Smooth muscle cell (in vitro differentiated cells): ENCODE measurements around the gene ZFAND2B. TPM values are rescaled to one million over a fixed set of nuclear protein-coding genes. Genes with fewer than 3 reads are reported as not detected.

Source experiments
- DNase-seq: peaks from one replicate; lab custom pipeline; 2025; ENCODE audit not compliant: unreplicated experiment; lab: John Stamatoyannopoulos, UW
- H2AFZ ChIP-seq: fragments of 200-600 bp; sonication (generic); 2 replicates; pipeline ENCODE4 v1.6.0; 2016; ENCODE audit warnings: antibody characterized with exemption, low read depth, mild to moderate bottlenecking
- H3F3A ChIP-seq: fragments of 200-600 bp; sonication (generic); 2 replicates; pipeline ENCODE4 v1.6.0; 2017; ENCODE audit warnings: antibody characterized with exemption, low read depth
- H3K27ac ChIP-seq: fragments of 200-600 bp; sonication (generic); 2 replicates; pipeline ENCODE4 v1.5.1; 2016; ENCODE audit warnings: low read depth, mild to moderate bottlenecking
- H3K27me3 ChIP-seq: fragments of 200-600 bp; sonication (generic); 2 replicates; pipeline ENCODE4 v1.6.1; 2016; ENCODE audit warnings: low read depth, mild to moderate bottlenecking
- H3K36me3 ChIP-seq: fragments of 200-600 bp; sonication (generic); 2 replicates; pipeline ENCODE4 v1.5.1; 2016; ENCODE audit warnings: low read depth
- H3K4me1 ChIP-seq: fragments of 200-600 bp; sonication (generic); 2 replicates; pipeline ENCODE4 v1.5.1; 2016; ENCODE audit warnings: low read depth
- H3K4me2 ChIP-seq: fragments of 200-600 bp; sonication (generic); 2 replicates; pipeline ENCODE4 v1.6.0; 2016; ENCODE audit warnings: mild to moderate bottlenecking
- H3K4me3 ChIP-seq: fragments of 200-600 bp; sonication (generic); 2 replicates; pipeline ENCODE4 v1.5.1; 2016; ENCODE audit warnings: mild to moderate bottlenecking
- H3K79me2 ChIP-seq: fragments of 200-600 bp; sonication (generic); 2 replicates; pipeline ENCODE4 v1.6.0; 2016; ENCODE audit warnings: low read depth, mild to moderate bottlenecking
- H3K9ac ChIP-seq: fragments of 200-600 bp; sonication (generic); 2 replicates; pipeline ENCODE4 v1.6.0; 2016; ENCODE audit warnings: low read depth
- H3K9me3 ChIP-seq: fragments of 200-600 bp; sonication (generic); replicated peaks from 2 replicates; pipeline ENCODE4 v1.5.1; 2016; ENCODE audit warnings: low read depth
- H4K20me1 ChIP-seq: fragments of 200-600 bp; sonication (generic); 2 replicates; pipeline ENCODE4 v1.6.0; 2016; ENCODE audit warnings: low read depth
- CTCF ChIP-seq: fragments of 200-600 bp; sonication (generic); IDR thresholded peaks from 2 replicates; pipeline ENCODE4 v1.5.1; 2017; ENCODE audit warnings: borderline replicate concordance, mild to moderate bottlenecking, antibody characterized with exemption; ENCODE audit not compliant: insufficient read depth, poor library complexity, severe bottlenecking
- WGBS: methylation state at CpG from one replicate; pipeline ENCODE4 v1.1.7; 2016; ENCODE audit warnings: low lambda C conversion rate; 5-methylcytosine and 5-hydroxymethylcytosine counted together
- polyA plus RNA-seq: library from polyadenylated mRNA; unstranded; fragments of >200 nt; fragmentation: Nextera tagmentation; extraction: Ambion mirVana; gene quantifications from 2 replicates; pipeline ENCODE4 v1.2.1, GENCODE V29; 2016
- total RNA-seq: library from RNA; depleted of rRNA; stranded (reverse); fragments of >200 nt; gene quantifications from 2 replicates; pipeline ENCODE4 v1.2.3, GENCODE V29; 2014

The ZFAND2B gene
- total and polyA plus RNA-seq, 2 experiments from 2014 or later = 19.1 to 48.3 TPM

DNA sequence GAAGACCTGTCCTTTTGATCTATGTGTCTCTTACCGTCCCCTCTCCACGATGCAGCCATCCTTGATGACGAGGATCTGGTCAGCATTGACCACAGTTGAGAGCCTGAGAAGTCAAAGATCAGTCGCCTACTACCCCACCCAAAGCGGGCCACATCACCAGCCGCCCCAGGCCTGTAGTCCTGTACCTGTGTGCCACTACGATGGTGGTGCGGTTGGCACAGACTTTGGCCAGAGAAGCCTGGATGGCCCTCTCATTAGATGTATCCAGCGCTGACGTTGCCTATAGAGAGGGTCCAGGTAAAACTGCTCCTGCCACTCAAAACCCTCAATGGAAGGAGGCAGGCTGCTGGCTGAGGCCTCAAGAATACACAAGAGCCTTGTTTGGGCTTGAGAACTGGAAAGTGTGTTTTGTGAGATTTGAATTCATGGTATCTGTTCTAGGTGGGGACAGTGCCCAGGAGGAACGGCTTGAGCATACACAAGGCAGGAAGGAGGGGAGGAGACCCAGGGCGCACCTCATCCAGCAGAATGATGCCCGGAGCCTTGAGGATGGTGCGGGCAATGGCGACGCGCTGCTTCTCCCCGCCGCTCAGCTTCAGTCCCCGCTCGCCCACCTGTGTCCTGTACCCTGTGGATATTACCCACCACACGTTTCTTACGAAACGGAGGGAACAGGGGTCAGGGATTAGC is 3.8 kb downstream of the ZFAND2B start:
- WGBS = 97% methylated on average over 24 of the region's 24 CpGs

DNA sequence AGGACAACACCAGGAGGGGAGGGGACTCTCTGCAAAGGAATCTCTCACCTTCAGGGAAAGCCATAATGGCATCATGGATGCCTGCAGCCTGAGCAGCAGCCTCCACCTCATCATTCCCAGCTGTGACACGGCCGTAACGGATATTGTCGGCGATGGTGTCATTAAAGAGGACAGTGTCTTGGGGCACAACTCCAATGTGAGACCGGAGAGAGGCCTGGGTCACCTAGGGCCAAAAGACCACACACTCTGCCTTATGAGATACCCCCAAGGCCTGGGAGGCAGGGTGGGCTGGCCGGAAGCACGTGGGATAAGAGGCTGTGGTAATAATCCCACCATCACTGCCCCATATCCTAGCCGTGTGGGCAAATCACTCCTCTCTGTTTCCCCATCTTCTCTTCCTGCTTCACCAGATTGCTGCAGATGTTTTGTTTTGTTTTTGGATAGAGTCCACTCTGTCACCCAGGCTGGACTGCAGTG is 4.3 kb downstream of the ZFAND2B start:
- H3K9me3 ChIP-seq = no peaks in the 10 kb centered on the region
- H3K4me3 ChIP-seq = no peak overlapping the region
- H3K4me1 ChIP-seq = no peaks in the 10 kb centered on the region
- no peak overlapping the region for H3K27ac ChIP-seq
- H3K79me2 ChIP-seq = no peaks in the 10 kb centered on the region
- no peak overlapping the region for H3K9ac ChIP-seq
- H3K27me3 ChIP-seq = no peaks in the 10 kb centered on the region
- no peak overlapping the region for H3K4me2 ChIP-seq
- DNase-seq = no peak
- no peak for TF ChIP-seq CTCF
- H4K20me1 ChIP-seq = no peaks in the 10 kb centered on the region
- no peak overlapping the region for H2AFZ ChIP-seq
- no peaks in the 10 kb centered on the region for H3K36me3 ChIP-seq
- H3F3A ChIP-seq = peaks cover 5% of the 10 kb centered on the region
- WGBS = 95% methylated on average over 9 of the region's 9 CpGs

More for the DNA sequence above, 3.8 kb downstream of the ZFAND2B start:
- DNase-seq = no peak
- no peaks in the 10 kb centered on the region for H4K20me1 ChIP-seq
- no peaks in the 10 kb centered on the region for H3K36me3 ChIP-seq
- no peaks in the 10 kb centered on the region for H3K4me1 ChIP-seq
- H3K9me3 ChIP-seq = no peaks in the 10 kb centered on the region
- peaks cover 5% of the 10 kb centered on the region for H3F3A ChIP-seq
- no peak overlapping the region for H3K4me2 ChIP-seq
- H3K4me3 ChIP-seq = no peak overlapping the region
- no peaks in the 10 kb centered on the region for H3K27me3 ChIP-seq
- TF ChIP-seq CTCF = no peak
- H3K79me2 ChIP-seq = no peaks in the 10 kb centered on the region
- H3K27ac ChIP-seq = no peak overlapping the region
- H2AFZ ChIP-seq = no peak overlapping the region
- H3K9ac ChIP-seq = no peak overlapping the region

GRCh38 chr2:219213026-219213415 is 6.4 kb downstream of the ZFAND2B start:
- Histone ChIP-seq H3K9me3 (no peaks in the 10 kb centered on the region), H3K9ac (no peak overlapping the region), H3F3A (peaks cover under 1% of the 10 kb centered on the region), H3K4me2 (no peak overlapping the region), H3K4me3 (no peak overlapping the region), H3K27ac (no peak overlapping the region), H3K4me1 (peaks cover 3% of the 10 kb centered on the region), H3K27me3 (no peaks in the 10 kb centered on the region), H2AFZ (no peak overlapping the region), H4K20me1 (no peaks in the 10 kb centered on the region), H3K36me3 (no peaks in the 10 kb centered on the region), H3K79me2 (peaks cover 10% of the 10 kb centered on the region)
- WGBS = 98% methylated on average over 8 of the region's 8 CpGs
- no peak for TF ChIP-seq CTCF
- no peak for DNase-seq
